Body of pancreas (tissue), 4 donors: Measurements from ENCODE around the gene LRIT2.

ENCODE experiments used
- POLR2A ChIP-seq, 3 donors: fragments of 450-650 bp; IDR thresholded peaks; one replicate each; pipeline ENCODE4 v1.6.1; 2016; ENCODE audit warnings: antibody characterized with exemption in 3 of 3, mild to moderate bottlenecking in 2 of 3
- TF ChIP-seq, protein P1 (sequence below), 7 experiments: fragments of 450-650 bp in 4 of 7; fragments of 200-600 bp in 3 of 7; sonication (generic) in 3 of 7; IDR thresholded peaks; one replicate each; pipeline ENCODE4 v1.5.1; 2016 to 2019; ENCODE audit warnings: antibody characterized with exemption in 7 of 7

DNA sequence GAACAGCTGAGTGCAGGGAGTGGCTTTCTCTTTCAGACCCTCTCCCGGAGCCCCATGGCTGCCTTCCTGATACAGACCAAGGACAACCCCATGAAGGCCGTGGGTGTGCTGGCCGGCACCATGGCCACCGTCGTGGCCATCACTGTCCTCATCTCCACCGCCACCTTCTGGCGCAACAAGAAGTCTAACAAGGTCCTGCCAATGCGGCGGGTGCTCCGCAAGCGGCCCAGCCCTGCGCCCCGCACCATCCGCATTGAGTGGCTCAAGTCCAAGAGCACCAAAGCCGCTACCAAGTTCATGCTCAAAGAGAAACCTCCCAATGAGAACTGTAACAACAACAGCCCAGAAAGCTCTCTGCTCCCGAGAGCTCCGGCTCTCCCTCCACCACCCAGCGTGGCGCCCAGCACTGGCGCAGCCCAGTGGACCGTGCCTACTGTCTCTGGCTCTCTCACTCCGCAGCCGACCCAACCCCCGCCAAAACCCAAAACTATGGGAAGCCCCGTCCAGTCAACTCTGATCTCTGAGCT, 11.2 kb downstream of the LRIT2 start:
- TF ChIP-seq, protein P1, sequence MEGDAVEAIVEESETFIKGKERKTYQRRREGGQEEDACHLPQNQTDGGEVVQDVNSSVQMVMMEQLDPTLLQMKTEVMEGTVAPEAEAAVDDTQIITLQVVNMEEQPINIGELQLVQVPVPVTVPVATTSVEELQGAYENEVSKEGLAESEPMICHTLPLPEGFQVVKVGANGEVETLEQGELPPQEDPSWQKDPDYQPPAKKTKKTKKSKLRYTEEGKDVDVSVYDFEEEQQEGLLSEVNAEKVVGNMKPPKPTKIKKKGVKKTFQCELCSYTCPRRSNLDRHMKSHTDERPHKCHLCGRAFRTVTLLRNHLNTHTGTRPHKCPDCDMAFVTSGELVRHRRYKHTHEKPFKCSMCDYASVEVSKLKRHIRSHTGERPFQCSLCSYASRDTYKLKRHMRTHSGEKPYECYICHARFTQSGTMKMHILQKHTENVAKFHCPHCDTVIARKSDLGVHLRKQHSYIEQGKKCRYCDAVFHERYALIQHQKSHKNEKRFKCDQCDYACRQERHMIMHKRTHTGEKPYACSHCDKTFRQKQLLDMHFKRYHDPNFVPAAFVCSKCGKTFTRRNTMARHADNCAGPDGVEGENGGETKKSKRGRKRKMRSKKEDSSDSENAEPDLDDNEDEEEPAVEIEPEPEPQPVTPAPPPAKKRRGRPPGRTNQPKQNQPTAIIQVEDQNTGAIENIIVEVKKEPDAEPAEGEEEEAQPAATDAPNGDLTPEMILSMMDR (IDR thresholded peaks at IDR 0.05) = no peak
- TF ChIP-seq POLR2A (IDR thresholded peaks at IDR 0.05) = no peak
